Stomach (tissue), 4 donors: ENCODE data around the gene ATP7B.

ENCODE experiments used
- POLR2A ChIP-seq, 4 donors: fragments of 450-650 bp; IDR thresholded peaks; one replicate each; pipeline ENCODE4 v1.6.1; 2016; ENCODE audit warnings: antibody characterized with exemption in 4 of 4, control low read depth in 2 of 4, mild to moderate bottlenecking in 1 of 4, moderate library complexity in 1 of 4
- POLR2AphosphoS5 ChIP-seq, 3 donors: sonication (generic); formaldehyde crosslinking; IDR thresholded peaks; one replicate each; pipeline ENCODE4 v1.6.1; 2016; ENCODE audit warnings: antibody characterized with exemption in 3 of 3
- TF ChIP-seq, protein P1 (sequence below), 7 experiments: fragments of 450-650 bp in 4 of 7; fragments of 200-600 bp in 3 of 7; sonication (generic) in 3 of 7; IDR thresholded peaks; one replicate each; pipeline ENCODE4 v1.5.1; 2016 to 2019; ENCODE audit warnings: antibody characterized with exemption in 7 of 7, control low read depth in 2 of 7, mild to moderate bottlenecking in 1 of 7

DNA sequence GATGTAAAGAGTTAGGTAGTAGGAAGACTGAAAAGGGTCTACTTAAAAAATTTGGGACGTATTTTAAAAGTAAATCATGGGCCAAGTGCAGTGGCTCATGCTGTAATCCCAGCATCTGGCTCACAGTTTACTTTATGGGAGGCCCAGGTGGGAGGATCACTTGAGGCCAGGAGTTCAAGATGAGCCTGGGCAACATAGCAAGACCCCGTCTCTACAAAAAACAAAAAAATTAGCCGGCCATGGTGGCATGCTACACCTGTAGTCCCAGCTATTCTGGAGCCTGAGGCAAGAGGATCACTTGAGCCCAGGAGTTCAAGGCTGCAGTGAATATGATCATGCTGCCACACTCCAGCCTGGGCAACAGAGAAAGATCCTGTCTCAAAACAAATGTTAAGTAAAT is 36.2 kb upstream of the ATP7B start:
- TF ChIP-seq, protein P1, sequence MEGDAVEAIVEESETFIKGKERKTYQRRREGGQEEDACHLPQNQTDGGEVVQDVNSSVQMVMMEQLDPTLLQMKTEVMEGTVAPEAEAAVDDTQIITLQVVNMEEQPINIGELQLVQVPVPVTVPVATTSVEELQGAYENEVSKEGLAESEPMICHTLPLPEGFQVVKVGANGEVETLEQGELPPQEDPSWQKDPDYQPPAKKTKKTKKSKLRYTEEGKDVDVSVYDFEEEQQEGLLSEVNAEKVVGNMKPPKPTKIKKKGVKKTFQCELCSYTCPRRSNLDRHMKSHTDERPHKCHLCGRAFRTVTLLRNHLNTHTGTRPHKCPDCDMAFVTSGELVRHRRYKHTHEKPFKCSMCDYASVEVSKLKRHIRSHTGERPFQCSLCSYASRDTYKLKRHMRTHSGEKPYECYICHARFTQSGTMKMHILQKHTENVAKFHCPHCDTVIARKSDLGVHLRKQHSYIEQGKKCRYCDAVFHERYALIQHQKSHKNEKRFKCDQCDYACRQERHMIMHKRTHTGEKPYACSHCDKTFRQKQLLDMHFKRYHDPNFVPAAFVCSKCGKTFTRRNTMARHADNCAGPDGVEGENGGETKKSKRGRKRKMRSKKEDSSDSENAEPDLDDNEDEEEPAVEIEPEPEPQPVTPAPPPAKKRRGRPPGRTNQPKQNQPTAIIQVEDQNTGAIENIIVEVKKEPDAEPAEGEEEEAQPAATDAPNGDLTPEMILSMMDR (IDR thresholded peaks at IDR 0.05), result no peak
- no peak for TF ChIP-seq POLR2AphosphoS5 (IDR thresholded peaks at IDR 0.05)
- TF ChIP-seq POLR2A (IDR thresholded peaks at IDR 0.05), result no peak
